OCI-LY1 (cell line): ENCODE results near the gene SLC13A5.

ENCODE experiments used
- H2AFZ ChIP-seq: fragments of 200-600 bp; sonication (generic), shearing (Covaris generic); 2 replicates; pipeline ENCODE4 v1.6.0; 2014; ENCODE audit warnings: antibody characterized with exemption, mild to moderate bottlenecking, low read length
- H3F3A ChIP-seq: fragments of 200-600 bp; sonication (generic), shearing (Covaris generic); 2 replicates; pipeline ENCODE4 v1.6.0; 2014; ENCODE audit warnings: mild to moderate bottlenecking, antibody characterized with exemption, low read length, moderate library complexity; ENCODE audit not compliant: insufficient read depth
- H3K27ac ChIP-seq: fragments of 200-600 bp; sonication (generic); 2 replicates; pipeline ENCODE4 v1.5.1; 2014; ENCODE audit warnings: low read length, mixed run types, mild to moderate bottlenecking, low read depth; ENCODE audit not compliant: poor library complexity, severe bottlenecking
- H3K27me3 ChIP-seq: fragments of 200-600 bp; sonication (generic); 2 replicates; pipeline ENCODE4 v1.6.0; 2014; ENCODE audit warnings: antibody characterized with exemption, mild to moderate bottlenecking, low read length, moderate library complexity; ENCODE audit not compliant: insufficient read depth
- H3K36me3 ChIP-seq: fragments of 200-600 bp; sonication (generic); 2 replicates; pipeline ENCODE4 v1.6.1; 2014; ENCODE audit warnings: mild to moderate bottlenecking, antibody characterized with exemption, low read length, moderate library complexity, mixed read lengths; ENCODE audit not compliant: insufficient read depth
- H3K4me1 ChIP-seq: fragments of 200-600 bp; sonication (generic); 2 replicates; pipeline ENCODE4 v1.5.1; 2014; ENCODE audit warnings: mild to moderate bottlenecking, low read length, moderate library complexity; ENCODE audit not compliant: insufficient read depth, severe bottlenecking
- H3K4me2 ChIP-seq: fragments of 200-600 bp; sonication (generic), shearing (Covaris generic); 2 replicates; pipeline ENCODE4 v1.6.1; 2014; ENCODE audit warnings: low read length
- H3K4me3 ChIP-seq: fragments of 200-600 bp; sonication (generic); 2 replicates; pipeline ENCODE4 v1.5.1; 2014; ENCODE audit warnings: low read length, low read depth, mild to moderate bottlenecking, mixed read lengths; ENCODE audit not compliant: poor library complexity, severe bottlenecking
- H3K79me2 ChIP-seq: fragments of 200-600 bp; shearing (Covaris generic); 2 replicates; pipeline ENCODE4 v1.6.1; 2016; ENCODE audit warnings: mixed run types, low read length, mixed read lengths; ENCODE audit not compliant: insufficient read depth
- H3K9ac ChIP-seq: fragments of 200-600 bp; sonication (generic), shearing (Covaris generic); 2 replicates; pipeline ENCODE4 v1.6.1; 2014; ENCODE audit warnings: mild to moderate bottlenecking, low read length, mixed read lengths
- H3K9me2 ChIP-seq: fragments of 200-600 bp; sonication (generic), shearing (Covaris generic); 2 replicates; pipeline ENCODE4 v1.6.1; 2014; ENCODE audit warnings: low read depth, mild to moderate bottlenecking, low read length, mixed read lengths
- H3K9me3 ChIP-seq: fragments of 200-600 bp; shearing (Covaris generic); 2 replicates; pipeline ENCODE4 v1.6.1; 2014; ENCODE audit warnings: low read length, mixed read lengths
- H4K20me1 ChIP-seq: fragments of 200-600 bp; sonication (generic), shearing (Covaris generic); 2 replicates; pipeline ENCODE4 v1.6.0; 2016; ENCODE audit warnings: mild to moderate bottlenecking, low read length; ENCODE audit not compliant: insufficient read depth
- EZH2 ChIP-seq: fragments of 200-600 bp; sonication (generic), shearing (Covaris generic); IDR thresholded peaks from 2 replicates; pipeline ENCODE4 v1.8.0; 2017; ENCODE audit warnings: borderline replicate concordance, mixed run types, mild to moderate bottlenecking, antibody characterized with exemption, low read length, moderate library complexity, mixed read lengths
- TF ChIP-seq, protein P1 (sequence below): fragments of 200-600 bp; sonication (generic), shearing (Covaris generic); IDR thresholded peaks from 2 replicates; pipeline ENCODE4 v1.5.1; 2017; ENCODE audit warnings: mild to moderate bottlenecking, antibody characterized with exemption, low read length, moderate library complexity, mixed read lengths

SLC13A5 gene

DNA sequence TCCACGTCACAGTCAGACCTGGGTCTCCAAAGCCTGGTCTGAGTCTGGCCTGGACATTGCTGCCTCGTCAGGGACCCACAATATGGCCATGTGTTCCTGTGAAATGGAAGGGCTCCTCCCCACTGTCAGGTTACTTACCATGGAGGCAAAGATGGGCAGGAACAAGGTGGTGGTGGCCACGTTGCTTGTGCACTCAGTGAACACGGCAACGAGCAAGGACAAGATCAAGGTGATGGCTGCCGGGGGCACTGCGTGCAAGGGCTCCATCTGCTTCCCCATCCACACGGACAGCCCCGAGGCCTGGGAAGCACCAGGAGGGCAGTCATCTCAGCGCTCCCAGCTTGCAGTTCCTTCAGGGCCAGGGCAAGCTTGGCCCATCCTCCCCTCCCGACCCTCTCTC lies 22.5 kb downstream of the SLC13A5 start:
- Histone ChIP-seq H3K4me3 (no peak overlapping the region), H4K20me1 (no peaks in the 10 kb centered on the region), H3K9me2 (no peaks in the 10 kb centered on the region), H3K36me3 (no peaks in the 10 kb centered on the region), H3K4me2 (no peak overlapping the region), H3K9ac (no peak overlapping the region), H3K27ac (no peak overlapping the region), H3K79me2 (no peaks in the 10 kb centered on the region), H3K27me3 (peaks cover 4% of the 10 kb centered on the region; the same call in 1 of the 2 replicates), H3F3A (no peaks in the 10 kb centered on the region), H2AFZ (no peak overlapping the region), H3K9me3 (no peaks in the 10 kb centered on the region), H3K4me1 (no peaks in the 10 kb centered on the region)
- no peak for TF ChIP-seq EZH2
- TF ChIP-seq, protein P1, sequence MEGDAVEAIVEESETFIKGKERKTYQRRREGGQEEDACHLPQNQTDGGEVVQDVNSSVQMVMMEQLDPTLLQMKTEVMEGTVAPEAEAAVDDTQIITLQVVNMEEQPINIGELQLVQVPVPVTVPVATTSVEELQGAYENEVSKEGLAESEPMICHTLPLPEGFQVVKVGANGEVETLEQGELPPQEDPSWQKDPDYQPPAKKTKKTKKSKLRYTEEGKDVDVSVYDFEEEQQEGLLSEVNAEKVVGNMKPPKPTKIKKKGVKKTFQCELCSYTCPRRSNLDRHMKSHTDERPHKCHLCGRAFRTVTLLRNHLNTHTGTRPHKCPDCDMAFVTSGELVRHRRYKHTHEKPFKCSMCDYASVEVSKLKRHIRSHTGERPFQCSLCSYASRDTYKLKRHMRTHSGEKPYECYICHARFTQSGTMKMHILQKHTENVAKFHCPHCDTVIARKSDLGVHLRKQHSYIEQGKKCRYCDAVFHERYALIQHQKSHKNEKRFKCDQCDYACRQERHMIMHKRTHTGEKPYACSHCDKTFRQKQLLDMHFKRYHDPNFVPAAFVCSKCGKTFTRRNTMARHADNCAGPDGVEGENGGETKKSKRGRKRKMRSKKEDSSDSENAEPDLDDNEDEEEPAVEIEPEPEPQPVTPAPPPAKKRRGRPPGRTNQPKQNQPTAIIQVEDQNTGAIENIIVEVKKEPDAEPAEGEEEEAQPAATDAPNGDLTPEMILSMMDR, result no peak

GRCh38 chr17:6688944-6689343 lies 24.2 kb downstream of the SLC13A5 start:
- Histone ChIP-seq H3K4me1 (no peaks in the 10 kb centered on the region), H3F3A (no peaks in the 10 kb centered on the region), H3K9me3 (no peaks in the 10 kb centered on the region), H2AFZ (no peak overlapping the region), H3K36me3 (no peaks in the 10 kb centered on the region), H4K20me1 (no peaks in the 10 kb centered on the region), H3K9ac (no peak overlapping the region), H3K79me2 (no peaks in the 10 kb centered on the region), H3K4me3 (no peak overlapping the region), H3K4me2 (no peak overlapping the region), H3K27ac (no peak overlapping the region), H3K27me3 (peaks cover 4% of the 10 kb centered on the region; the same call in 1 of the 2 replicates), H3K9me2 (no peaks in the 10 kb centered on the region)
- TF ChIP-seq, protein P1, result no peak
- TF ChIP-seq EZH2, result no peak

- TF ChIP-seq, protein P1, result no peak
- TF ChIP-seq EZH2, result no peak
- no peaks in the 10 kb centered on the region for H4K20me1 ChIP-seq
These were observed 27.1 kb downstream of the SLC13A5 start for GRCh38 chr17:6686026-6686425.

More at GRCh38 chr17:6686026-6686425, 27.1 kb downstream of the SLC13A5 start:
- Histone ChIP-seq H3K27ac (no peak overlapping the region), H3K4me1 (no peaks in the 10 kb centered on the region), H3K9me2 (no peaks in the 10 kb centered on the region), H3K4me3 (no peak overlapping the region), H2AFZ (no peak overlapping the region), H3K9me3 (no peaks in the 10 kb centered on the region), H3K79me2 (no peaks in the 10 kb centered on the region), H3K4me2 (no peak overlapping the region), H3K27me3 (no peaks in the 10 kb centered on the region), H3F3A (no peaks in the 10 kb centered on the region), H3K36me3 (no peaks in the 10 kb centered on the region), H3K9ac (no peak overlapping the region)
